Stimulated activated CD8-positive, alpha-beta memory T cell treated with anti-CD3 and anti-CD28 coated beads, Interleukin-2, amount 100 ng/mL, for 48 hours (primary cell): ENCODE measurements around the gene C2orf80.
"Not testable (repeated sequence)": the region's sequence is repeated elsewhere in the genome, so short reads cannot be mapped to it uniquely, and the experiment has no call there.

Experiments
- DNase-seq, 2 donors: peaks; one replicate each; pipeline ENCODE4 v3.0.0-alpha.2; 2020; ENCODE audit warnings: low read depth in 2 of 2

C2orf80 gene

GRCh38 chr2:208189810-208190503 is at the start of gene C2orf80:
Gene C2orf80, minus strand, starts transcription at chr2:208190030. Its CDS starts 3,044 bp downstream, at chr2:208186986.
- DNase-seq, result no peak

- no peak for DNase-seq
Observed at GRCh38 chr2:208235860-208236259, 46.0 kb upstream of the C2orf80 start.

GRCh38 chr2:208234786-208235185 is 45.0 kb upstream of the C2orf80 start:
- DNase-seq, result no peak

GRCh38 chr2:208228476-208228875 is 38.6 kb upstream of the C2orf80 start:
- DNase-seq, result no peak

GRCh38 chr2:208227581-208228232 is 37.9 kb upstream of the C2orf80 start:
- DNase-seq, result no peak

GRCh38 chr2:208224802-208225201 is 35.0 kb upstream of the C2orf80 start:
- DNase-seq, result no peak

GRCh38 chr2:208222351-208222750 is 32.5 kb upstream of the C2orf80 start:
- DNase-seq, result no peak

- not testable (repeated sequence) for DNase-seq
Observed at GRCh38 chr2:208221873-208222272, 32.0 kb upstream of the C2orf80 start.

- DNase-seq, result no peak
Observed at GRCh38 chr2:208210688-208211451, 21.0 kb upstream of the C2orf80 start.

- no peak for DNase-seq
Observed at GRCh38 chr2:208208335-208209085, 18.7 kb upstream of the C2orf80 start.

GRCh38 chr2:208207769-208208168 is 17.9 kb upstream of the C2orf80 start:
- no peak for DNase-seq

GRCh38 chr2:208204166-208204565 is 14.3 kb upstream of the C2orf80 start:
- no peak for DNase-seq

- no peak for DNase-seq
Observed at GRCh38 chr2:208195531-208195930, 5.7 kb upstream of the C2orf80 start.

GRCh38 chr2:208192611-208193236 is 2.9 kb upstream of the C2orf80 start:
- DNase-seq, result no peak

- no peak for DNase-seq
Observed at GRCh38 chr2:208189069-208189809, 591 bp downstream of the C2orf80 start.

- no peak for DNase-seq
Observed at GRCh38 chr2:208186893-208187292, 2.9 kb downstream of the C2orf80 start.

- no peak for DNase-seq
Observed at GRCh38 chr2:208186465-208186864, 3.4 kb downstream of the C2orf80 start.

- no peak for DNase-seq
Observed at GRCh38 chr2:208183972-208184705, 5.7 kb downstream of the C2orf80 start.

GRCh38 chr2:208183526-208183925 is 6.3 kb downstream of the C2orf80 start:
- no peak for DNase-seq

- DNase-seq, result no peak
Observed at GRCh38 chr2:208182835-208183234, 7.0 kb downstream of the C2orf80 start.
